Measurements from ENCODE around the gene ZFPM1. TPM values are rescaled to one million over a fixed set of nuclear protein-coding genes. Genes with fewer than 3 reads are reported as not detected.

ZFPM1 gene
- polyA plus RNA-seq, 3 donors, result 2.1 to 5.7 (median 4.6) TPM

DNA sequence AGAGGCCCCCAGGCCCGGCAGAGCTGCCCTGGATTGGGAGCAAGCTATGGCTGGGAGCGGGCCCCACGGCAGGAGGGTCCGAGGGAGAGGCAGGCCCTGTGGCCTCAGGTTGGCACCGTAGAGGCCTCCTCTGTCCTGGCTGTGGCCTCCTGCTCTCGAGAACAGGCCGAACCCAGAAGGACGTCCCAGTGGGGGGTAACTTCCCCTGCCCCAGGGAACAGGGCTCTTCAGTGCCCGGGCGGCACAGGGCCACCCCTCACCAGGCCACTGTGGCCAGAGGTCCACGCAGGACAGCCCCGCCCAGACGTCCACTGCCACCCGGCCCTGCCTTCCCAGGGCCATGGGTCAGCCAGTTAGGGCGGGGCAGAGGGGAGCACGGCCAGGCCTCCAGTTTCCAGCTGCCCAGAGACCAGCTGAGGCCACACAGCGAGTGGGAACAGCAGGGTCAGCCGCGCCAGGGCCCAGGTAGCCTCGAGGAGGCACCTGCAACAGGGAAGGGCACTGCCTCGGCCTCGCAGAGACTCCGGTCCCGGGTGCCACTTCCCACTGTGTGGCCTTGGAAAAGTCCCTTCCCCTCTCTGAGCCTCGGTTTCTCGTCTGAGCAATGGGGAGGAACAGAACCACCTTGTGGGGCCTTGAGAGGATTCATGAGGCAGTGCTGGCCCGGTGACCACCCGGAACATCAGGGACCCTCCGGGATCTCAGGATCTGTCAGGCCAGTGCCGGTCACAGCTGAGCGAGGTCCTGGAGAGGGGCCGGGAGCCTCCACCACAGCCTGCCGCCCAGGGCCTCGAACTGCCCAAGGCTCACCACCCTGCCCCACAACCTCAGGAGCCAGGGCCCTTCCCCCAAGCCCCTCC, 38.3 kb upstream of the ZFPM1 start:
- no peak for DNase-seq (ENCODE audit: extremely low read depth in 1 of 11, low read depth in 9 of 11, low spot score in 4 of 11)

DNA sequence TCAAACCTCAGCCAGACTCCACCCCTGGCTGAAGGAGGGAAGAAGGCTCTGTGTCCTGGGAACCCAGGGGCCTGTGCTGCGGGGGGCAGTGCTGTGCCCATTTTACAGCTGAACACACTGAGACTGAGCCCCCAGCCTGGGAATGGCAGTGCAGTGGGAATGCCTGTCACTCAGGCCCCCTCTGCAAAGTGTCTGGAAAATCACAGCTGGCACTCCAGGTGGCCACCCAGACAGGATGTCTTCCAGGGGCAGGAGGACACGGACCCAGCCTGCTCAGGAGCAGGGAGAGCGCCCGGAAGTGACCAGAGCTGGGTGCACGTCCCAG, 37.7 kb upstream of the ZFPM1 start:
- no peak for DNase-seq (ENCODE audit: extremely low read depth in 1 of 11, low read depth in 9 of 11, low spot score in 4 of 11)

DNA sequence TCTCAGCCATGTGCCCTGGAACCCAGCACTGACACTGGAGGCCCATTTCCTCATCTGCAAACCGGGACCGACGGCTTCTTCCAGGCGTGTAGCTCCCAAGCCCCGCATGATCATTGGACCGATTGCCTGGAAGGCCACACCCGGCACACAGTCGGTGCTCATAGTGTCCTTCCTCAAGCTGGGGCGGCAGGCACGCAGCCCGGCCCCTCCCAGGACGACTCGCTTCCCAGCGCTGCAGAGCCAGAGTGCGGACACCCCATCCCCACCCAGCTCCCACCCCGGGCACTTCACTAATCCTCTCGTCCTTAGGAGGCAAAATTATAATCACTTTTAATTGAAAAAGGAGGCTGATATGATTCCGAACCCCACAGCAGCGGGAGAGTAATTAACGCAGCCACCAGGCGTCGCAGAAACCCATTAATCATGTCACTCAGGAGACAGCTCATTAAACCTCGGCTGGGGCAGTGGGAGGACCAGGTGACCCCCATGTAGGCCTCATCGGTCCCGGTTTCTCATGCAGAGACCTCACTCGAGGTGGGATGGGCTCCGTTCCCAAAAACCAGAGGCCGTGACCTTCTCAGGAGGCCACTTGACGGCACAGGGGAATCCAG, 37.3 kb upstream of the ZFPM1 start:
- peak in 1 of 11 donors; percentile 48 for DNase-seq (ENCODE audit: extremely low read depth in 1 of 11, low read depth in 9 of 11, low spot score in 4 of 11)

DNA sequence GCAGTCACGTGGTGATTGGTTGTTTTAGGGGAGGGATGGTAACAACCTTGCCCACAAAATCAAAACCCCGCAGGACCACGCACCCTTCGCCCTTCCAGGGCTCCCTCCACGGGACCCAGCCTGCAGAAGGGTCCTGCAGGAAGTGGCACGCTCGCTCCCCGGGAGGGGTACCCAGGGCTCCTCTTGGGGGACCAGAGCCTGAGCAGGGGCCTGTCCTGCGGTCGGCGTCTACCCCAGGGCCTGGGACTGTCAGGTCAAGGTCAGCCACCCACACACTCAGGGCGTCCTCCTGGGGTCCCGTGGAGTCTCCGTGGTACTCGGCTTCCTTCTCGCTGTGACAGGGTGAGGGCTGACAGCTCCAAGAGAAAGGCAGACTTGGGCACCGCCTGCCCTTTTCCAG, 36.4 kb upstream of the ZFPM1 start:
- DNase-seq (ENCODE audit: extremely low read depth in 1 of 11, low read depth in 9 of 11, low spot score in 4 of 11), result no peak

DNA sequence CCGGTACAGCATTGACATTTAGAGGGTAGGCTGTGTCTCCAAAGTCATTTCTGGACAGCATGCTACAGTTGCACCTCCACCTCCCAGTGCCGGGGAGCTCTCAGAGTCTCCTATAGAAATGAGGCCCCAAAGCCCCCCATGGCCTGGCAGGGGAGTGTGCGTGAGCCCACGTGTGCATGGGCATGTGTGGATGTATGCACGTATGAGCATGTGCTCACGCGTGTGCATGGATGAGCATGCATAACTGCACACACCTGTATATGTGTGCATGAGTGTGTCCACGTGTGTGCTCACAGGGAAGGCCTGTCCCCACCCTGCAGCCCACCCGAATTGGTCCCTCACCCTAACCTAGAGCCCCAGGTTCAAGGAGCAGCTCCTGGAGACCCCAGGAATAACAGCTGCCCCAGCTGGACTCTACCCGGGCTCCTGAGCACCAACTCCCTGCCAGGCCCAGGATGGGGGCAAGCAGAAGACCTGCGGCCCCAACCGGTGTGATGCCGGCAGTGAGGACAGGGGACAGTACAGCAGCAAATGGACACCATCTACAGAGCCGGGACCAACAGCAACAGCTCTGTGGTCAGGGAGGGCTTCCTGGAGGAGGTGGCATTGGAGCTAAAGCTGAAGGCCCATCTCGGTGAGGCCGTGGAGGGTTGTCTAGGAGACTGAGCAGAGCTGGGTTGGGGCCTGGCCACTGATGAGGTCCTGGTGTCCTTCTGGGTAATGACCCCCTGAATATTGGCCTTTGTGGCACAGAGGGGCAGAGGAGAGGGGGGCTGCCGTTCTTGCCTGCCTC, 35.2 kb upstream of the ZFPM1 start:
- no peak for DNase-seq (ENCODE audit: extremely low read depth in 1 of 11, low read depth in 9 of 11, low spot score in 4 of 11)

DNA sequence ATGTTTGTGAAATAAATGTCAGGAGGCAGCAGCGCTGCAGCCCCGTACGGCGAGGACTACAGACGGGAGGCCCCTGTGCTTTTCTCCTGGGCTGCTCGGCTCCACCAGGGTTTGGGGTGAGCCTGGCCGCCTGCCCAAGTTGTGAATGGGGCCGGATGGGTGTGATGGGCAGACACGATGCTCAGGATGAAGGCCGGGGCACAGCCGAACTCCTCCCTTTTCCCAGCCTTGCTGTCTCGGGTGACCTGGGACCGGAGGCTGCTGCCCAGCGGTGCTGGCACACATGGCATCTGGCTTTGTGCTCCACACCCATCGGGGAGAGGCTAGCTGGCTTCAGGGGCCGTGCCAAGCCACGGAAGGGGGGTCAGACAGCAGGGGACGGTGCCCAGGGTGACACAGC, 34.2 kb upstream of the ZFPM1 start:
- DNase-seq (ENCODE audit: extremely low read depth in 1 of 11, low read depth in 9 of 11, low spot score in 4 of 11), result no peak

DNA sequence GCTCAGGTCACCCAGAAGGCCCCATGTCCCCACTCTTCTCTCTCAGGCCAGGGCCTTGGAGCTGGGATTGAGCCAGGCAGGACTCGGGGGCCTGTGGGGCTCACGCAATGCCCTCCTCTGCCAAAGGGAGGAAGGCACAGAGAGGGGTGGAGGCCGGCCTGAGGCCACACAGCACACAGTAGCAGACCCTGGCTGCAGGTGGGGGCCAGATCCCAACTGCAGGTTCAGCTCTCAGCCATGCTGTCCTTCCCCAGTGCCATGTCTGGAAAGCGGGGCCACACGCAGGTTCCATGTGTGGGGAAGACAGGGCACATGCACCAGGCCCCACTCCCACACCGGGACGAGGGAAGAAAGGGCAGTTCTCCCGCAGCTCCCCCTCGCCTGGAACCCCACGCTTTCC, 33.3 kb upstream of the ZFPM1 start:
- DNase-seq (ENCODE audit: extremely low read depth in 1 of 11, low read depth in 9 of 11, low spot score in 4 of 11), result no peak

DNA sequence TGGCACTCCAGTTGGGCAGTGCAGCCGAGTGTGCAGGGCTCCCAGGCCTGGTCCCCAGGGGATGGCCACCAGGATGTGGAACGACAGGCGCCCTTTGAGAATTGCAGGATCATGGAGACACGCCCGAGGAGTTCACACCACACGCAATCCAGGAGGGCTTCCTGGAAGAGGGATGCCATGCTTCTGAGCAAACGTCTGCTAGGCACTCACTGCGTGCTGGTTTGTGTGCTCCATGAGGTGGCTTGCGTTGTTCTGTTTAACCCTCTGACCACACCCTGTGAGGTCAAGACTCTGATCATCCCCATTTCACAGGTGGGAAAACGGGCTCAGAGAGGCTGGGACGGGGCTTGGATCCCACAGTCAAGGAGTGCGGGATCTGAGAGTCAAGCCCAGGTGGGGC, 32.6 kb upstream of the ZFPM1 start:
- DNase-seq (ENCODE audit: extremely low read depth in 1 of 11, low read depth in 9 of 11, low spot score in 4 of 11), result no peak

DNA sequence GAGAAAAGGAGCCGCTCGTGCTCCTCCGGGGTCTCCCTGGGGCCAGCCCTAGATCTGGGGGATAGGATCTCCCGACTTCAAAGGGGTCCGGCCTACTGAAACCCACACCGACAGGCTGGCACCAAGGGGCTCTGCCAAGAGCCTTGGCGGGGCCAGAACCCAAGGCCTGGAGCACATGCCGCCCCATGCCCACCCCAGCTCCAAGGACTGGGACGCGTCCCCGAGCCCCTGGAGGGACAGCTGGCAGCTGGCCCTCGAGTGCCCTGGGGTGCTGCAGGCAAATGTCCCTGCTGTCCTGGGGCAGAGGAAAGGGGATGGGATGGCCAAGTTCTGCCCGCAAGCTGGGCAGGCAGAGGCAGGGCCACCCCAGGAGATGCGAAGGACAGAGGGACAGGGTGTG, 31.8 kb upstream of the ZFPM1 start:
- no peak for DNase-seq (ENCODE audit: extremely low read depth in 1 of 11, low read depth in 9 of 11, low spot score in 4 of 11)

DNA sequence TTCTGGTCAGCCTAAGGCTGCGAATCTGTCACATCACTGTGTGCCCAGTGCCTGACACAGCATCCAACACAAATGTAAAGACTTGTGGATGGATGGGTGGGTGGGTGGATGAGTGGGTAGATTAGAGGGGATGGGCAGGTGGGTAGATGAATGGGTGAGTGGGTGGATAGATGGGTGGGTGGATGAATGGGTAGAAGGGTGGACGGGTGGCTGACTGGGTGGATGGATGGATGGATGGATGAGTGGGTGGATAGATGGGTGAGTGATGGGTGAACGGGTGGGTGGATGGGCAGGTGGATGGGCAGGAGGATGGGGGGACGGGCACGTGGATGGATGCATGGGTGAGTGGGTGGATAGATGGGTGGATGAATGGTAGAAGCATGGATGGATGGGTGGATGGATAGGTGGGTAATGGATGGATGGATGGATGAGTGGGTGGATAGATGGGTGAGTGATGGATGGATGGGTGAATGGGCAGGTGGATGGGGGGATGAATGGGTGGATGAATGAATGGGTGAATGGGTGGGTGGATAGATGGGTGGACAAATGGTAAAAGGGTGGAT, 31.1 kb upstream of the ZFPM1 start:
- DNase-seq (ENCODE audit: extremely low read depth in 1 of 11, low read depth in 9 of 11, low spot score in 4 of 11), result no peak

DNA sequence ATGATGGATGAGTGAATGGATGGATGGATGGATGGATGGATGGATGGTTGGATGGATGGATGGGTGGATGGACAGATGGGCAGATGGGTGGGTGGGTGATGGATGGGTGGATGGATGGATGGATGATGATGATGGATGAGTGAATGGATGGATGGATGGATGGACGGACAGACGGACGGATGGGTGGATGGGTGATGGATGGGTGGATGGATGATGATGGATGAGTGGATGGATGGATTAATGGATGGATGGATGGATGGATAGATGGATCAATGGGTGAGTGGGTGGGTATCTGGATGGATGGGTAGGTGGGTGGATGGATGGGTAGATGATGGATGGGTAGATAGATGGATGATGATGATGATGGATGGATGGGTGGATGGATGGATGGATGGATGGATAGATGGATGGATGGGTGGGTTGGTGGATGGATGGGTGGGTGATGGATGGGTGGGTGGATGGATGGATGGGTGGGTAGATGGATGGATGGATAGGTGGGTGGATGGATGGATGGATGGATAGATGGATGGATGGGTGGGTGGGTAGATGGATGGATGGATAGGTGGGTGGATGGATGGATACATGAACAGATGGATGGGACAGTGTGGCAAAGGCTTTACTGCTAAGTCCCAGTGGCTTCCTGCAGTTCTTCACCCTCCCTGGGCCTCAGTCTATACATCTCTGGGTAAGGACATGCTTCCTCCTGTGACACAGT, 30.2 kb upstream of the ZFPM1 start:
- DNase-seq (ENCODE audit: extremely low read depth in 1 of 11, low read depth in 9 of 11, low spot score in 4 of 11), result no peak

DNA sequence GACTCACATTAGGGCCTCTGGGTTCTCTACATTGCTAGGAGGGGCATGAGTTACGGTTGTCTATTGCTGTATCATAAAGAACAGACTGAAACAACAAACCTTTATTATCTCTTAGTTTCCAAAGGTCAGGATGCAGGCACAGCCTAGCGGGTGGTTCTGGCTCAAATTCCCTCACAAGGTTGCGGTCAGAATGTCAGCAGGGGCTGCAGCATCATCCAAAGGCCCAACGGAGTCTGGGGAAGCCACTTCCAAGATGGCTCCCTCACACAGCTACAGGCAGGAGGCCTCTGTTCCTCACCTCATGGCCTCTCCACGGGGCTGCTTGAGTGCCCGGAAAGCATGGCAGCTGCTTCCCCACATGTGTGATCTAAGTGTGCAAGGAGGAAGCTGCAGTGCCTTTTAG, 29.6 kb upstream of the ZFPM1 start:
- no peak for DNase-seq (ENCODE audit: extremely low read depth in 1 of 11, low read depth in 9 of 11, low spot score in 4 of 11)

DNA sequence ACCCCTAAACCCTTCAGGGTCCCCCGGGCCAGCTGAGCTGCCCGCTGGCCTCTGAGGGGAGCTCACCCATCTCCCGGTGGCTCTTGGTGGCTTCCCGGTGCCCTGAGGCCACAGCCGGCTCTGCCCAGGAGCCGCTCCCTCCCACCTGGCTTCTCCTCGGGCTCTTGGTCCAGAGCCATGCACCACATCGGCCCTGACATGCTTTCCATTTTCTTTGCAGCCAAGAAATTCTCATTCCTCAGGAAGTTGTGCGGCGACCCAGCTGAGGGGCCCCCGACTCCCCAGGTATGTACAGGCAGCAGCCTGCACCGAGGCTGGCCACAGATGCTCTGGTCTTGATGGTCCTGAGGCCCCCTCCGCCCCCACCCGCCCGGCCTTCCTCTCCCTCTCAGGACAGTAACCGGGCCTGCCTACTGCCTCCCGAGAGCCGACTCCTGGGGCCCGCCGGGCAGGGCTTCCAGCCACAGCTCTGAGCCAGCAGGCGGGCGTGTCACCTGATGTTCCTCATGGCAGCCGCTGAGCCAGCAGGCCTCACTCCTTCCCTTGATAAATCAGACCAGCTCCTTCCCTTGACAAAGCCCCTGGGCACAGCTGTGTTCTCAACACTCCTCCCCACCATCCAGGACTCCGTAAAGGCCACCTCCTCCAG, 28.4 kb upstream of the ZFPM1 start:
- no peak for DNase-seq (ENCODE audit: extremely low read depth in 1 of 11, low read depth in 9 of 11, low spot score in 4 of 11)

DNA sequence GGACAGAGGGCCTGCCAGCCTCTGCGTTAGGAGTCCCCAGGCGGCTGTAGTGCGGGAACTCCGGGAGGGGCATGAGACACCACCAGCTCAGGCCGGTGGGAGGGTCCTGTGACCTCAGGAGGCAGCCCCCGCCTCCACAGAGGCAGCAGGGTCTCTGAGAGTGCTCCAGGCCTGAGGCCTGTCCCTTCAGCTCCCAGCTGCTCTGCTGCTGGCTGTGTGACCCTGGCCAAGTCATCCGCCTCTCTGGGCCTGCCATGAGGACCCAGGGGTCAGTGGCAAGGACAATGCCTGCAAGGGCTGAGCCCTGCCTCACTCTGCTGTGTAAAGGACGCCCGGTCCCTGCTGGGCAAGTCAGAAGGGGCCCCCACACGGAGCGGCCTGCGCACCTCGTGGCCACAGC, 27.1 kb upstream of the ZFPM1 start:
- no peak for DNase-seq (ENCODE audit: extremely low read depth in 1 of 11, low read depth in 9 of 11, low spot score in 4 of 11)

DNA sequence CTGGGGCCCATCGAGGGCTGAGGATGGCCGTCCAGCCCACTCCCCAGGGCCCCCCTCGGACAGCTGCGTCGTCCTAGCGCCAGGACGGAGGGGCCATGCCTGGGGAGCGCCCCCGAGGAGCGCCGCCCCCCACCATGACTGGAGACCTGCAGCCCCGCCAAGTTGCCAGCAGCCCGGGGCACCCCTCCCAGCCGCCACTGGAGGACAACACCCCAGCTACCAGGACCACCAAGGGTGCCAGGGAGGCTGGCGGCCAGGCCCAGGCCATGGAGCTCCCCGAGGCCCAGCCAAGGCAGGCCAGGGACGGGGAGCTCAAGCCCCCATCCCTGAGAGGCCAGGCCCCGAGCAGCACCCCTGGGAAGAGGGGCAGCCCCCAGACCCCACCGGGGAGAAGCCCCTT, 25.7 kb upstream of the ZFPM1 start:
- no peak for DNase-seq (ENCODE audit: extremely low read depth in 1 of 11, low read depth in 9 of 11, low spot score in 4 of 11)

DNA sequence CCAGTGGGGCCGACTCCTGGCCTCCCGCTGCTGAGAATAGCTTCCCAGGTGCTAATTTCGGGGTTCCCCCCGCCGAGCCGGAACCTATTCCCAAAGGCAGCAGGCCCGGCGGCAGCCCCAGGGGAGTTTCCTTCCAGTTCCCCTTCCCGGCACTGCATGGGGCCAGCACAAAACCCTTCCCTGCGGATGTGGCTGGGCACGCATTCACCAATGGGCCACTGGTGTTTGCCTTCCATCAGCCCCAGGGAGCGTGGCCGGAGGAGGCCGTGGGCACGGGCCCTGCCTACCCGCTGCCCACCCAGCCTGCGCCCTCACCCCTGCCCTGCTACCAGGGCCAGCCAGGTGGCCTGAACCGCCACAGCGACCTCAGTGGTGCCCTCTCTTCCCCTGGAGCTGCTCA, 24.9 kb upstream of the ZFPM1 start:
- no peak for DNase-seq (ENCODE audit: extremely low read depth in 1 of 11, low read depth in 9 of 11, low spot score in 4 of 11)

DNA sequence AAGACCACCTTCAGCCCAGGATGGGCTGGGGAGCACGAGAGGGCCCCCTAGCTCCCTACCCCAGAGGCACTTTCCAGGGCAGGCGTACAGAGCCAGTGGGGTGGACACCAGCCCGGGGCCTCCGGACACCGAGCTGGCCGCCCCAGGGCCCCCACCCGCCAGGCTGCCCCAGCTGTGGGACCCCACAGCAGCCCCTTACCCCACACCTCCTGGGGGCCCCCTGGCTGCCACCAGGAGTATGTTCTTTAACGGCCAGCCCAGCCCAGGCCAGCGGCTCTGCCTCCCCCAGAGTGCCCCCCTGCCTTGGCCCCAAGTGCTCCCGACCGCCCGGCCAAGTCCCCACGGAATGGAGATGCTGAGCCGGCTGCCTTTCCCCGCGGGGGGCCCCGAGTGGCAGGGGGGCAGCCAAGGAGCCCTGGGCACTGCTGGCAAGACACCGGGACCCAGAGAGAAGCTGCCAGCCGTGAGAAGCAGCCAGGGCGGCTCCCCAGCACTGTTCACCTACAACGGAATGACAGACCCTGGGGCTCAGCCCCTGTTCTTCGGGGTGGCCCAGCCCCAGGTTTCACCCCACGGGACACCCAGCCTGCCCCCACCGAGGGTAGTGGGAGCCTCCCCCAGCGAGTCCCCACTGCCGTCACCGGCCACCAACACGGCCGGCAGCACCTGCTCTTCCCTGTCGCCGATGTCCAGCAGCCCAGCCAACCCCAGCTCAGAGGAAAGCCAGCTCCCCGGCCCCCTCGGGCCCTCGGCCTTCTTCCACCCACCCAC, 24.3 kb upstream of the ZFPM1 start:
- no peak for DNase-seq (ENCODE audit: extremely low read depth in 1 of 11, low read depth in 9 of 11, low spot score in 4 of 11)

All from renal cortex interstitium (tissue), 11 donors.